Lower lobe of right lung (tissue), 2 donors: ENCODE results near the gene ADCY5. TPM values are rescaled to one million over a fixed set of nuclear protein-coding genes. Genes with fewer than 3 reads are reported as not detected.

Experiments used
- ATAC-seq, 2 donors: fragments of 200-7000 bp; cut with Tn5 transposase; one replicate each; pipeline ENCODE4 v1.9.1; 2020 to 2022; ENCODE audit warnings: mild to moderate bottlenecking in 2 of 2, moderate library complexity in 2 of 2
- DNase-seq: peaks from one replicate; pipeline ENCODE4 v3.0.0-alpha.2; 2020
- H3K27ac ChIP-seq: fragments of 200-600 bp; one replicate; pipeline ENCODE4 v1.8.0; 2022
- H3K27me3 ChIP-seq: fragments of 200-600 bp; one replicate; pipeline ENCODE4 v1.8.0; 2022; ENCODE audit warnings: low read depth
- H3K36me3 ChIP-seq: fragments of 200-600 bp; one replicate; pipeline ENCODE4 v1.8.0; 2022; ENCODE audit warnings: mild to moderate bottlenecking
- H3K4me1 ChIP-seq: fragments of 200-600 bp; one replicate; pipeline ENCODE4 v1.8.0; 2022
- H3K4me3 ChIP-seq: fragments of 200-600 bp; one replicate; pipeline ENCODE4 v1.8.0; 2022; ENCODE audit warnings: mild to moderate bottlenecking
- H3K9me3 ChIP-seq: fragments of 200-600 bp; one replicate; pipeline ENCODE4 v1.8.0; 2022
- CTCF ChIP-seq: fragments of 200-600 bp; IDR thresholded peaks from one replicate; pipeline ENCODE4 v1.8.0; 2022; ENCODE audit warnings: antibody characterized with exemption, mild to moderate bottlenecking
- intact Hi-C: fragments of 100-400 bp; cut with DNase I; formaldehyde crosslinking; loops from one replicate; pipeline ENCODE4 v1.11.0; 2022
- total RNA-seq: library from RNA; stranded (reverse); fragmentation: NEBNext Ultra II Directional; extraction: Animal tissue kit (Norgen Biotek cat#: 25700); gene quantifications from one replicate; pipeline ENCODE4 v1.2.1, GENCODE V29; 2021
- donor health status: DM: no; HTN: yes; CAD: no; lungs with severe emphysema.

Gene ADCY5
- total RNA-seq, 1 donor from 2014 or later, result 5.6 TPM

DNA sequence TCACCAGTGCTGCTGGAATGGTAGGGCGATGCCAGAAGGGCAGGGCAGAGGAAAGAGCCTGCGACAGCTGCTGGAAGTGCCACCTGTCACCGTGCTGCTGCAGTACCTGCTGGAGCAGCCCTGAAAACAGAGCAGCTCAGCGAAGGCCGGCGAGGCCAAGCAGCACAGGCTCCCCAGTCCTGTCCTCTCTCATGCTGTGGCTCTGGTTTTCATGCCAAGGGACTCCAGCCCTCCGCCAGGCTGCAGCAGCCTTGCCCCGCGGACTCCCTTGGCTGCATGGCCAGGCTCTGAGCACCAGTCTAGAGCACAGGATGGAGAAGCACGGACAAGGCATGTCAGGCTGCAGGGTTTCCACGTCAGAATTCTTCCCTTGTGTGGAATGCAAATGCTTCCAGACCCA is 43.9 kb downstream of the ADCY5 start:
- intact Hi-C loops, result no loop called here
- DNase-seq (no peak), ATAC-seq (no peak)
- Histone ChIP-seq H3K9me3 (no peaks in the 10 kb centered on the region), H3K27ac (no peak overlapping the region), H3K4me3 (no peak overlapping the region), H3K4me1 (no peaks in the 10 kb centered on the region), H3K27me3 (no peaks in the 10 kb centered on the region), H3K36me3 (no peaks in the 10 kb centered on the region)
- no peak for TF ChIP-seq CTCF

DNA sequence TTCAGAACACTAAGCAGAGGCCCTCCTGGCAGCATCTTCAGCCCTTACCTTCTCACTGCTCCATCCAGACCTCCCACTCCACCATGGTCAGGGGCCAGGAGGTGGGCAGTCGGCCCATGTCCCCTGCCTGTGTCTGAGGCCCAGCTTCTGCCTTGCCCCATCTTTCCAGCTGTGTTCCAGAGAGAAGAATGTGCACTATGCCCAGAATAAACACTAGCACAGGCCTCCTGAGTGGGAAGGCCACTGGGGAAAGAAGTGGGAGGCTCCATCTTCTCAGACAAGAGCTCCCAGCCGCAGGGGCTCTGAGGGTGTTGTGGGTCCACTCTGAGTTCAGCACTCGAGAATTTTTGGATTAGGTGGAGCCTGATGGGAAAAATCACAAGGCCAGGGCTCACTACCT is 44.5 kb downstream of the ADCY5 start:
- H3K4me3 ChIP-seq, result no peak overlapping the region
- no peaks in the 10 kb centered on the region for H3K9me3 ChIP-seq
- ATAC-seq, result no peak
- TF ChIP-seq CTCF, result no peak
- H3K27ac ChIP-seq, result no peak overlapping the region
- H3K4me1 ChIP-seq, result no peaks in the 10 kb centered on the region
- no peaks in the 10 kb centered on the region for H3K27me3 ChIP-seq
- no peak for DNase-seq
- H3K36me3 ChIP-seq, result no peaks in the 10 kb centered on the region
- intact Hi-C loops, result no loop called here

GRCh38 chr3:123401836-123402530 is 46.9 kb downstream of the ADCY5 start:
- TF ChIP-seq CTCF, result no peak
- H3K27ac ChIP-seq, result no peak overlapping the region
- no peak for DNase-seq
- intact Hi-C loops, result no loop called here
- H3K36me3 ChIP-seq, result no peaks in the 10 kb centered on the region
- H3K27me3 ChIP-seq, result no peaks in the 10 kb centered on the region
- no peaks in the 10 kb centered on the region for H3K9me3 ChIP-seq
- no peak for ATAC-seq
- H3K4me3 ChIP-seq, result no peak overlapping the region
- no peaks in the 10 kb centered on the region for H3K4me1 ChIP-seq

- ATAC-seq (no peak), DNase-seq (no peak)
- no peaks in the 10 kb centered on the region for H3K27me3 ChIP-seq
- H3K4me3 ChIP-seq, result no peak overlapping the region
- H3K27ac ChIP-seq, result no peak overlapping the region
- no peaks in the 10 kb centered on the region for H3K9me3 ChIP-seq
- no peaks in the 10 kb centered on the region for H3K36me3 ChIP-seq
- H3K4me1 ChIP-seq, result no peaks in the 10 kb centered on the region
- TF ChIP-seq CTCF, result no peak
- intact Hi-C loops, result no loop called here
Observed at GRCh38 chr3:123400169-123400568, 48.7 kb downstream of the ADCY5 start.

DNA sequence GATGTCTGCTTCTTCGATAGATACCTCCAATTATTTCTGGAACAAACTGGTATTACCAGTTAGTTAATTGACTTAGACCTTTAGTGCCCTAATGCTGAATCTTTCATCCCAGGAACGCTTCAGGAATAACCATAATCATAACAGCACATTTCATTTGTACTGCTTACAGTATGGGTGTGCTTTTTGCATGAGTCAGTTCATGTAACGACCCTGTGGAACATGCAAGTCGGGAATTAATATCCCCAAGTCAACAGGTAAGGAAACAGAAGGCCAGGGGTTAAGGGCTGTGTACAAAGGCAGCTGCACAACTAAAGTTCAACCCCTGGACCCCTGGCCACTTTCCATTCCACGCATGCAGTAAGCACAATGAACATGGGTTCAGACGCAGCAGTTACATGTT is 49.2 kb downstream of the ADCY5 start:
- no peak for DNase-seq
- no peak overlapping the region for H3K4me3 ChIP-seq
- H3K4me1 ChIP-seq, result no peaks in the 10 kb centered on the region
- H3K27ac ChIP-seq, result no peak overlapping the region
- no peaks in the 10 kb centered on the region for H3K27me3 ChIP-seq
- no peaks in the 10 kb centered on the region for H3K36me3 ChIP-seq
- H3K9me3 ChIP-seq, result no peaks in the 10 kb centered on the region
- no peak for ATAC-seq
- no peak for TF ChIP-seq CTCF
- intact Hi-C loops, result no loop called here
